Measurements from ENCODE around the gene ZNF70. TPM values are rescaled to one million over a fixed set of nuclear protein-coding genes. Genes with fewer than 3 reads are reported as not detected.

Gene ZNF70
- polyA plus RNA-seq (ENCODE audit: insufficient read length), result 6.1 TPM

DNA sequence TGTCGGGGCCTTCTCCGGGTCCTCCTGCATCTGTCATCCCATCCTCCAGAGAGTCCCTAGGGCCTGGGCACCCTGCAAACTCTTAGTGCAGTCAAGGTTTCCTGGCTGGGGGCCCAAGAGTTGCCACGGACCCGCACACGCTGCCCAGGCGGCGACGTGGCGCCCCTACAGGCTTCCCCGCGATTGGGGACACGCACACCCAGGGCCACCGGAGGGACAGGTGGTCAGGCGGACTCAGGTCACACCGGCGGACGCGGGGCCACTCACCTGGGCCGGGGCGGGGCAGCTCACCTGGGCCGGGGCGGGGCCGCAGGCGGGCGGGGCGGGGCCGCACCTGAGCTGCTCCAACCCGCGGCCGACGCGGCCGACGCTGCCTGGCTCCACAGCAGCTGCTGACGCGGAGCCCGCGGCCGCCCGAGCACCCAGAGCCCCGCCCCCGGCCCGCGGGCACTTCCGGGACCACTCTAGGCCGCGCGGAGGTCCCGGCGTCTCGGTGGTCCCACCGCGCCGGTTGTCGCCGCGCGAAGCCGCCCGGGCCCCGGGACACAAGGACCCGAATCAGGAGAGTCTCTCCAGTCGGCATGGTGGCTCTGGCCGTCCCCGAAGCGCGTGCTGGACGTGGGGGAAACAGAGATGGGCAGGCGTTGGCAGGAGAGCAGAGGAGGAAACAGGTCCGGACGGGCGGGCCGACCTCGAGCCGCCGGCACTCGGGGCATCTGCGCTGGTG is at the start of gene ZNF70:
TSS of gene ZNF70 (minus strand) at position 399 of the 727 bp plus-strand sequence. CDS start 5,972 bp downstream, outside the sequence.
- peak; percentile 91 for DNase-seq

- peak; percentile 56 for DNase-seq
Observed at GRCh38 chr22:23796461-23796860, 45.5 kb upstream of the ZNF70 start.

DNA sequence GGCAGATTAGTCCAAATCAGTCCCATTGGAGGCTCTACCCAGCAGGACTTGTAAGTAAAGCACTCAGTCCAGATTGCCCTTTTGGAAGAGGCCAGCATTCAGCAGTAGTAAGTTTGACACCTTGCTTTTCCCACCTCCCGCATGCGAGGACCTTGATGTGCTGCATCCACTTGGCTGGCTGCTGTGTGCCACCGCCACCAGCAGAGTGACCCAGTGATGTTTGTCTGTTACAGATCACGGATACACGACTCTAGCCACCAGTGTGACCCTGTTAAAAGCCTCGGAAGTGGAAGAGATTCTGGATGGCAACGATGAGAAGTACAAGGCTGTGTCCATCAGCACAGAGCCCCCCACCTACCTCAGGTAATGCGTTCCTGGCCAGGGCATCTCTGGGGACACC is 42.4 kb upstream of the ZNF70 start:
- no peak for DNase-seq

- no peak for DNase-seq
Observed at GRCh38 chr22:23791738-23792645, 41.1 kb upstream of the ZNF70 start.

- DNase-seq, result peak; percentile 55
Observed at GRCh38 chr22:23790819-23791737, 40.2 kb upstream of the ZNF70 start.

DNA sequence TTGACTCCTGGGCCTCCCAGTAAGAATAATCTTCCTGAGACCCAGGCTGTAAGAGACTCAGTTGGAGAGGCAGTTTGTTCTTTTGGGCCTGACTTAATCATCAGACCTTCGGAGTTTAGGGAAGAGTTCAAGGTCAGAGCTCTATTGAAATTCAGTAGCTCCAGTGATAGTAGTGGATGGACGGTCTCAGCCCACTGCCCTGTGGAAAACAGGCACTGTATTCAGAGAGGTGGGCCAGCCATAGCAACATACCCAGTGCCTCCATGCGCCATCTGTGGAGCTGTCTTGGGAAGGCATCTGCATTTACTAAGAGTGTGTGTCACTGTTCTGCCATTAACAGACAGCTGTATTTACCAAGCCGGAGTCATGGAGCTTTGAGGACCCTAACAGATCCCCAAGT is 38.7 kb upstream of the ZNF70 start:
- DNase-seq, result no peak

GRCh38 chr22:23789121-23789520 is 38.2 kb upstream of the ZNF70 start:
- no peak for DNase-seq

DNA sequence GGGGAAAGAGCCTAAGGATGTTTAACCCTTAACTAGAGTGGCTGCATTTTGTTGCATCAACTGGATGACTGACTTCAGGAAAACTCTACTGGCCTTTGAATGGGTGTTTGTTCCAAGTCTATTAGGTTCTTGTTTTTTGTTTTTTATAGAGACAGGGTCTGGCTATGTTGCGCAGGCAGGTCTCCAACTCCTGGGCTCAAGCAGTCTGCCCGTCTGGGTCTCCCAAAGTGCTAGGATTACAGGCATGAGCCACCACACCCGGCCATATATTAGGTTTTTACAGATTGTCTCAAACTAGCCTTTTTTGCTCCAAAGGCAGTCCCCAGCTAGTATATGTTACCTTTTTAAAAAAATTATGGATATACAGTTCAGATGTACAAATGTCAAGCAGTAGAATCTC is 37.0 kb upstream of the ZNF70 start:
- DNase-seq, result no peak

DNA sequence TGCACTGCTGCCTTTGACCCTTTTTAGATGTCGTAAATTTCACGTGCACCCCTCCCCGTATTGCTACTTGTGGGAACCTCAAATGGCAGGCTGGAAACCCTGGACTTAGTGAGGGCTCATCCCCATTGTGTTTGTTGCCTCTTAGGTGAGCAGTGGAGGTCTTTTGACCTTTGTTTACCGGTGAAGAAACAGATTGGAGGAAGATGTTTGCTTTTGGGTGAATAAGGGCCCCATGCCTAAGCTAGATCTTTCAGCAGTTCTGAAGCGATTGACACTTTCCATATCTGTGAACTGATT is 36.6 kb upstream of the ZNF70 start:
- DNase-seq, result no peak

DNA sequence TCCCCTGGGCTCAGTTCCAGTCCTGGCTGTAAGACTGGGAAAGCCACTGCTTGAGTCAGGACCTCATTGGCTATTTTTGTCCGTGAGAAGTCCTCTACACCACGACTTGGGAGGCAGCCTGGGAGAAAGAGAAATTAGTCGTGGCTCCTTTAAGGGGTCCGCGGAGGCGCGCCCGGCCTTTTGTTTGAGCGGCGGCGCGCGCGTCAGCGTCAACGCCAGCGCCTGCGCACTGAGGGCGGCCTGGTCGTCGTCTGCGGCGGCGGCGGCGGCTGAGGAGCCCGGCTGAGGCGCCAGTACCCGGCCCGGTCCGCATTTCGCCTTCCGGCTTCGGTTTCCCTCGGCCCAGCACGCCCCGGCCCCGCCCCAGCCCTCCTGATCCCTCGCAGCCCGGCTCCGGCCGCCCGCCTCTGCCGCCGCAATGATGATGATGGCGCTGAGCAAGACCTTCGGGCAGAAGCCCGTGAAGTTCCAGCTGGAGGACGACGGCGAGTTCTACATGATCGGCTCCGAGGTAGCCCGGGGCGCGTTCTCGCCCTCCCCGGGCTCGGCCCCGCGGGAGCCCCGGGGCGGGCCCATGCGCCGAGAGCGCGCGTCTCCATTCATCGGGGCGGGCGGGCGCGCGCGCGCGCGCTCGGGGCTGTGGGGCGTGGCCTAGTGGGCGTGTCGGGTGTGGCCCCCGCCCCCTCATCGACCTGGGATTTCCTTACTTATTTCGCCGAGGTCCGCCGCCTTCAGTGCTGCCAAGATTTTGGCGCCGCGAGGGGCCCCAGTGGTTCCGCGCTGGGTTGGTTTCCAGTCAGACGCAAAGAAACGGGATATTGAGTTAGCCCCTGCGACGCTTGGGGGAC is 36.1 kb upstream of the ZNF70 start, which contains the start of gene SMARCB1:
TSS of gene SMARCB1 (plus strand) at position 215 of the 848 bp plus-strand sequence. CDS start at position 419, 204 bp downstream.
- DNase-seq, result peak; percentile 94

DNA sequence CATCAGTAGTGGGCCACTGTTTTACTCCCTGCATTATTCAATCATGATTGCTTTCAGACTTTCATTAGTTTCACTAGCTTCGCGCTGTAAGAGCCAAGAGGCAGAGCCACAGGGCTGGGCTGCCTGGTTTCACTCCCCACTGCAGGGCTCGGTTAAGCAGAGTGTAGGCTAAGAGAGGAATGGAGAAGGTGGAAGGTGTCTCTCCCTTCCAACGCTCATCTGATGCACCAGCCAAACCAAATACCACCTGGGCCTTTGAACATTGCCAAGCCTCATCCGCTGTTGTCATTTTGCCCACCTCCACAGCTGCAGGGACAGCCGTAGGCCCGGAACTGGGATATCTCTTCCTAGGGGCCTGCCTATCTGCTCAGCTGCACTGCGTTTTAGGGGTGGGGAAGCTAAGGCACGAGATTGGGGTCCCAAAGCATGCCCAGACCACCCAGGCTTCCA is 35.4 kb upstream of the ZNF70 start:
- no peak for DNase-seq

GRCh38 chr22:23784215-23784732 is 33.4 kb upstream of the ZNF70 start:
- DNase-seq, result no peak

- no peak for DNase-seq
Observed at GRCh38 chr22:23783265-23784150, 32.6 kb upstream of the ZNF70 start.

DNA sequence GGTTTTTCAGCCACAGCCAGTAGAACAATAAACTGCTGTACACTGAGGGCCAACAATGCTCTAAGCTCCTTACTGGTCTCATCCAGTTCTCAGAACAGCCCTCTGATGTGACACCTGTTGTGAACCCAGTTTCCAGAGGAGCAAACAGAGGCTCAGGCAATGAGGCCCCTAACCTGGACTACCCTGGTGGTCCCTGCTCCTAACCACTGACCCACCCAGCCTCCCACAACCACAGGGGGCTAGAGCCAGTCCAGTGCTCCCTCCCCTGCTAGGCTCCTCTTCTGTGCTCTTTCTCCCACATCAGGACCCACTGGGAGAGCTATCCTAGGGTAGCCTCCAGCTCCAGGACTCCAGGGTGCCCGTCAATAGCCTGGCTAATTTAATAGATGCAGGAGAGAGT is 31.8 kb upstream of the ZNF70 start:
- DNase-seq, result no peak

DNA sequence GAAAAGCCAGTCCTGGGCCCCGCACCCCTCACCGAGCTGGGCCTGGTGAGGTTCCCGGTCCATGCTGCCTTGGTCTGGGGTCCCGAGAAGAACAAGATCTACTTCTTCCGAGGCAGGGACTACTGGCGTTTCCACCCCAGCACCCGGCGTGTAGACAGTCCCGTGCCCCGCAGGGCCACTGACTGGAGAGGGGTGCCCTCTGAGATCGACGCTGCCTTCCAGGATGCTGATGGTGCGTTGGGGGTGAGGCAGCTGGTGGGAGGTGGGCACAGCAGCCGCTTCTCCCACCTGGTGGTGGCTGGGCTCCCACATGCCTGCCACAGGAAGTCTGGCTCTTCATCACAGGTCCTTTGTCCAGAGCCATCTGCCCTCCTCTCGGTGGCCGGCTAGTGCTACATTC is 31.3 kb upstream of the ZNF70 start:
- no peak for DNase-seq

DNA sequence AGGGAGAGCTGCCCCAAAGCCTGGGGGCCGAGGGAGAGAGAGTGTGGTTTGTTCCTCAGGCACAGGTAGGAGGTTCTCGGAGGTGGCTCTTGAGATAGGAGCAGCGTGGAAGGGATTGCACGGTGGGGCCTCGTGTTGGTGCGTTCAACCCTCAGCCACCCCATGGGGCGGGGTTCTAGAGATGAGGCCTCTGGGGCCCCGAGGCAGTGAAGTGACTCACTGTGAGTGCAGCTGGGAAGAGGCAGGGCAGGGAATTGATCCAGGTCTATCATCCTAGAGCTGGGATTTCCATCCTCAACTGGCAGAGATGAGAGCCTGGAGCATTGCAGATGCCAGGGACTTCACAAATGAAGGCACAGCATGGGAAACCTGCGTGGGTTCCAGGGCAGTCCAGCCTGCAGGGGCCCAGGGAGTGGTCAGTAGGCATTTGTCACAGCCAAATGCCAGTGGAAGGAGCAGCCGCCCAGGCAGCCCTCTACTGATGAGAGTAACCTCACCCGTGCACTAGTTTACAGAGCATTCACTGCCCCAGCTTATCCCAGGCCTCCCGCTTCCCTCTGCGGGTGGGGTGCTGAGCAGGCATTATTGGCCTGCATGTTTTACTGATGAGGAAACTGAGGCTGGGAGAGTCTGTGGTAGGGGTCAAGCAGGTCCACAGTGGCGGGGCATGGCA is 30.7 kb upstream of the ZNF70 start:
- DNase-seq, result no peak

- no peak for DNase-seq
Observed at GRCh38 chr22:23781065-23781464, 30.2 kb upstream of the ZNF70 start.

GRCh38 chr22:23780146-23780748 is 29.3 kb upstream of the ZNF70 start:
- no peak for DNase-seq

DNA sequence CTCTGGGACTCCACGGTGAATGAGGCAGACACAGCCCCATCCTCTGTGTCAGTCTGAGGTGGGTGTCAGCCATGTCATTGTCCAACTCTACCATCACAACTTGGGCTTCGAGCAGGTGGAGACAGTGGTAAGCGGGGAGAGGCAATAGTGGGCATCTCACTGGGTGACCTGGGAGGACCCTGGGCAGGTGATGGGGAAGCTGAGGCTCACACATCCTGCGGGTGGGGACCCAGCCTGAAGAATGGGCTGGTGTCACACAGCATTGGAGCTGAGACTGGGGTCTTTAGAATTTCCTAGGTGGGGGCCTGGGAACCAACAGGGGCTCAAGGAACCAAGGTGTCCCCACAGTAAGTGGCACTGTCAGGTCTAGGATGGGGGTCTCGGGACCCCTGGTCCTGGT is 28.8 kb upstream of the ZNF70 start:
- no peak for DNase-seq

Measured in hindlimb muscle (tissue), 1 donor.